ENCODE data around the gene FLNB.

The FLNB gene

DNA sequence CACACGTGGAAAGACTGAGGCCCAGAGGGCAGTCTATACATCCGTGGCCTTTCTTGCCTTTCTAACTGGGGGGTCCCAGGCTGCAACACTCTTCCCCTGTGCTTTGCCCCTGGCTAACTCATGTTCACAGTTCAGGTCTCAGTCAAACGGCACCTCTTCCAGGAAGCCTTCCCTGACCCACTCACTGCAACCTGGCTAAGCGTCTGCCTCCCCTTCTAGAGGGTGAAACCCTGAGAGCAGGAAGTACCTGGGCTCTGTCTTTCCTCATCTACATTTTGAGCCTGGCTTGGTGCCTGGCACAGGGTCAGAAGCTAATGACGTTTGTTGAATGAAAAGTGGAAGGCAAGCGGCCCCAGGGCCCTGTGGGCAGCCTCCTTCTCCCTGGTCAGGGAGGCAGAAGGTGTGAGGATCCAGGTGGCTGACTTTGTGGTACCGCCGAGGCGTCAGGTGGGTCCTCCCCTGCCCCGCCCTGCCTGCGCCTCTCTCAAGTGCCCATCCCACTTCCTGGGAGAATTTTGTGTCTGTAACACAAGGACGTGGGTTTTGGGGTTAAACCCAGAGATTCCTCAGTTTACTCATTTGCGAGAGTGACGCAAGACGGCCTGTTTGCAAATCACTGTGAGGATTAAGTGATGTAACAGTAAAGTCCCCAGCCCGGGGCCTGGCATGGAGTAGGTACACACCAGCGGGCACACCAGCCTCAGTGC is 170.5 kb downstream of the FLNB start:
- peak overlapping the region; percentile 74 to 79 for H3K4me3 Mint-ChIP-seq
- no peak for DNase-seq

DNA sequence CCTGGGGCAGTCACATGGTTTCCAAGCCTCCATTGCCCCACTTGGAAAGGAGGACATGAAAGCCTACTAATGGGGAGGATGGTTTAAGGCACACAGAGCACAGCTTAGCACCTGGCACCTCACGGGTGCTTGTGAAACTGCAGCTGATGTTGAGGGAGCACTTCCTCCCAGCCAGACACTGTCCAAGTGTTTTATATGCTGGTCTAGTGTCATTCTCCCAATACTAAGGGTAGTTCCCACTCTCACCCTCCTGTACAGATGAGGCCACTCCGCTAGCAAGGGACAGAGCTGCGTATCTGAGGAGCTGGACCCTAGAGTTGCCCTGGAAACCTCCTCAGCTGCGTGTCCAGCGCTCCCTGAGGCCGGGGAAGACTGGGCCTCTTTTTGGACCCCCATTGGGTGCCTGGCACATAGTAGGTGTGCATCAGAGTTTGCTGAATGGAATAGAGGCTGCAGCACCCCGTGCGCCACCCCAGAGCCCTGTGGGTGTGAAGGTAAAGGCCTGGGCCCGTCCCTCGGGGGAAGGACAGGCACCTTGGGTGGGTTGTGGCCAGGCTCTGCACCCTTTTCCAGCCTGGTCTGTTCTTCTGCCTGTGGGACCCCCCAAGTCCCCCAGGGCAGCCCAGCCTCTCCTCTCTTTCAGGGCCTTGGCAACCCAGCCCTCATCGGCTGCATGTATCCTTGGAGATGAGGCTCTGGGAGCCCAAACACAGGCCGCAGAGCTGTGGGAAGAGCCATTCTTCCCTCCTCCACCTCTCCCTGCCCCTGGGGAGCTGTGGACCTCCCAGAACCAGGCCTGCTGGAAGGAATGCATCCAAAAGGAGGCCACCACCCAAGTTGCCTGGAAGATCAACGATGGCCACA is 171.2 kb downstream of the FLNB start:
- Mint-ChIP-seq H3K9me3 (no peaks in the 10 kb centered on the region), H3K36me3 (no peaks in the 10 kb centered on the region), H3K4me1 (peaks cover 11 to 43% of the 10 kb centered on the region in 2 donors), H3K4me3 (no peak overlapping the region), H3K27ac (no peak overlapping the region), H3K27me3 (no peaks in the 10 kb centered on the region)
- no peak for DNase-seq
- peak; percentile 7 to 8 for ATAC-seq (replicated peaks)

More for the DNA sequence above, 170.5 kb downstream of the FLNB start:
- H3K27me3 Mint-ChIP-seq = no peaks in the 10 kb centered on the region
- no peak for ATAC-seq (replicated peaks)
- no peaks in the 10 kb centered on the region for H3K36me3 Mint-ChIP-seq
- H3K9me3 Mint-ChIP-seq = no peaks in the 10 kb centered on the region
- H3K27ac Mint-ChIP-seq = peak overlapping the region; percentile 71
- H3K4me1 Mint-ChIP-seq = peaks cover 11 to 43% of the 10 kb centered on the region in 2 donors

DNA sequence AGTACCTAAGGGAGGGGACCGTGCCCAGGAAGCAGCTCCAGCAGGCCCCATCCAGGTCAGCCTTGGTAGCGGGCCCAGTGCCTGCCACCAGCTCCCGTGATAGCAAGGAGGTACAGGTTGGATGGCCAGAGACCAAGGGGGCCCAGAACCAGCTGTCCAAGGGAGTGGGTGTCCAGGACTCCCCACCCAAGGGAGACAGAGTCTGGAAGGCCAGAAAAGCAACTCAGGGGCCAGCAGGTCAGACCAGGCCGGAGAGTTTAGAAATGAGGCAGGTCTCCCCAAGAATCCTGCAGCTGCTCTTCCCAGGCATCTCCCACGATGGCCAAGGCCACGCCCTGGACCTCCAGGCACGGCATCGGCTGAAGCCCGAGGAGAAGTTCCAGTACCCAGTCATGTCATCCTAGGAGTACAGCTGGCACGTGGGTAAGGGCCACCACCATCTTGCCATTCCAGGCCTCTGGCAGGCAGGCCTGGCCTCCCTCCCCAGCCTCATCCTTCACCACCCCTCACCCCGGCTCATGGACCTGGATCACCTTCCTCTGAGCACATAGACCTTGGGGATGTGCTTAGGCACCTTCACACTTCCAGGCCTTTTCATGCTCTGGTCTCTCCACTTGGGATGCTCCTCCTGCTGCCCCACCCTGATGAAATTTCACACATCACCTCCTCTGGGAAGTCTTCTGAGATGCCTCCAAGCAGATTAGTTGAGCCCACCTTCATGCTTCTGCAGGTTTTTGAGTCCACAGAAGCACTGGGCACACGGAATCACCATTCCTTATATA is 172.1 kb downstream of the FLNB start:
- Mint-ChIP-seq H3K4me1 (peaks cover 11 to 38% of the 10 kb centered on the region in 2 donors), H3K36me3 (no peaks in the 10 kb centered on the region), H3K4me3 (no peak overlapping the region), H3K27ac (no peak overlapping the region), H3K27me3 (no peaks in the 10 kb centered on the region), H3K9me3 (no peaks in the 10 kb centered on the region)
- no peak for DNase-seq
- ATAC-seq (replicated peaks) = no peak

DNA sequence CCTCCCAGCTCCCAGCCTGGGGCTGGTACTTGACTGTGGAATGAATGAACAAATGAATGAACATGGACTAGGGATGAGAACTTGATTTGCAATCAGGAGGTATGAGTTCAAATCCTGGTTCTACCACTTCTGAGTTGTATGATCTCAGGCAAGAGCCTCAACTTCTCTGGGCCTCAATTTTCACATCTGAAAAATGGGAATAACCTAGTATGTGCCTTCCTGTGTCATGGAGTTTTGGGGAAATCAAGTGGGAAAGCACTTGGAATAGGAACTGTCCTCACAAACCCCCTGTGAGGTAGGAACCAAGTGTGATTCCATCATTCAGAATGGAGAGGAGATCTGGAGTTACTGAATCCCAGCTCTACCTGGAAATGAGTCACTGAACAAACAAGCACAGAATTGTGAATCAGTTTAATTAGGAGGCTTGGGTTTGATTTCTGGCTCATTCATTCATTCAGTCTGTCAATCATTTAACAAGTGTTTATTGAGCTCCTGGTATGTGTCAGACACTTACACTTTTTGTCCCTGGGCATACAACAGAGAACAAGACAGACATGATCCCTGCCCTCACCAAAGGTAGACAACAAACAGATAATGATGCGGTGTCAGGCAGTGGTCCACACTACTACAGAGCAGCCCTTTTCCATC is 172.8 kb downstream of the FLNB start:
- Mint-ChIP-seq H3K9me3 (no peaks in the 10 kb centered on the region), H3K36me3 (no peaks in the 10 kb centered on the region), H3K4me3 (no peak overlapping the region), H3K4me1 (peaks cover 7 to 33% of the 10 kb centered on the region in 2 donors), H3K27ac (no peak overlapping the region), H3K27me3 (no peaks in the 10 kb centered on the region)
- no peak for DNase-seq
- no peak for ATAC-seq (replicated peaks)

DNA sequence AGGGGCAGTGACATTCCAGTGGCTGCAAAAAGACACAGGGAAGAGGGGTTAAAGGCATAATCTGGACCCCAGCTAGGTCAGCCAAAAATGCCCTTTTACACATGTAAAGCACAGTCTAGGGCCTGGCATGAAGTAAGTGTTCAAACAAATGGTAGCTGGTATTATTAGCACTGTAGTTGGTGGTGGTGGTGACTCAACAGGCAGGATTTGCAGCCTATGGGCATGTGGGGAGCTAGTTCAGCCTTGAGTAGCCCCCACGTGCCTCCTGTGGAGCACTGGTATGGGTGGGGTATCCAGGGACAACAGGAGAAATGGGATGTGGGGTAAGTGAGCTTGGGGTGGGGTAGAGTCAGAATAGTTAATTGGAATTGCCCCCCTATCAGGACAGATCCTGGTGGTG is 175.0 kb downstream of the FLNB start:
- H3K27ac Mint-ChIP-seq = no peak overlapping the region
- ATAC-seq (replicated peaks) (no peak), DNase-seq (no peak)
- no peaks in the 10 kb centered on the region for H3K9me3 Mint-ChIP-seq
- no peaks in the 10 kb centered on the region for H3K36me3 Mint-ChIP-seq
- no peaks in the 10 kb centered on the region for H3K27me3 Mint-ChIP-seq
- no peak overlapping the region for H3K4me3 Mint-ChIP-seq
- peaks cover 11 to 25% of the 10 kb centered on the region in 2 donors for H3K4me1 Mint-ChIP-seq

DNA sequence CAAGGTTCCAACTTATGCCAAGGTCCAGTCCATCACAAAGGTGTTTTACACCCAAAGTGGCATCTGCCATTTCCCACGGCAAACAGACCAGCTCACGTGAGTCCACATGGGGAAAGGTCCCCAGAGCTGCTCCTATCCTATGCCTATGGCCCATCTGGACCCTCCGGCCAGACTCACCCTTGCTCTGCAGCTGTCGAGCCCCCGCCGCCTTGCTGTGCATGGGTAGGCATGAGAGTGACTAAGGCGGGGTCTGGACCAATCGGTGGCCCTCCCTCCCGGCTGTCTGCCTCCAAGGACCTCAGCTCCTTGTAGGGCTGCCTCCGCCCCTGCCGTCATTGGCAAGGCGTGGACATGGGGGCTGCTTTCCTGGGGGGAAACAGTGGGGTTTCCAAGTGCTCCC is 175.7 kb downstream of the FLNB start:
- ATAC-seq (replicated peaks) = no peak
- no peak for DNase-seq
- no peak overlapping the region for H3K4me3 Mint-ChIP-seq
- no peak overlapping the region for H3K27ac Mint-ChIP-seq
- H3K27me3 Mint-ChIP-seq = no peaks in the 10 kb centered on the region
- peaks cover 11 to 18% of the 10 kb centered on the region in 2 donors for H3K4me1 Mint-ChIP-seq
- H3K9me3 Mint-ChIP-seq = no peaks in the 10 kb centered on the region
- no peaks in the 10 kb centered on the region for H3K36me3 Mint-ChIP-seq

DNA sequence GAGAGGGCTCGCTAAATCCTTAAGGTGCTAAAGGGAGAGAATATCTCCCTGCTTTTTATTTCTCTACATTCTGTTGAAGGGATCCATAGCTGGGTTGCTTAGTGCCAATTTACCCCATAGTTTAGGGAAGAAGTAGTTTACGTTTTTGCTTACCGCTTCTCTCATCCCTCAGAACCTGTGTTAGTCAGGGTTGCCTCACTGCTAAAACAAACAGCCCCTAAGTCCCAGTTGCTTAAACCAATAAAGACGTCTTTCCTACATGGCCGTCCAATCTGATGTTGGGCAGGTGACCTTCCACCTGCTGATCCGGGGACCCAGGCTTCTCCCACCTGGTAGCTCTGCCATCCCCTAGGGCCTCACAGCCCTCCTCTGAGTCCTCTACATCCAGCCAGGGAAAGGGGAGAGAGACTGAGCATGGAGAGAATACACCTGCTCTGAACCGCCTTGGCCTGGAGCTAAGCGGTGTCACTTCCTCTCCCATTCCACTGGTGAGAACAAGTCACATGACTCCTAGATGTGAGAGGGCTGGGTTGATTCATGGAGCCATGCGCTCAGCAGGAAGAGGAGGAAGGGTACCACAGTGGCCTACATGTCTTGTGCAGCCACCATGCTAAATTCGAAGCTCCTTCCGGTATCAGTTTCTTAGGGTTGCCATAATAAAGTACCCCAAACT is 176.2 kb downstream of the FLNB start:
- Mint-ChIP-seq H3K4me1 (peaks cover 14 to 16% of the 10 kb centered on the region in 2 donors), H3K27ac (no peak overlapping the region), H3K36me3 (no peaks in the 10 kb centered on the region), H3K27me3 (no peaks in the 10 kb centered on the region), H3K4me3 (no peak overlapping the region), H3K9me3 (no peaks in the 10 kb centered on the region)
- DNase-seq (no peak), ATAC-seq (replicated peaks) (no peak)

DNA sequence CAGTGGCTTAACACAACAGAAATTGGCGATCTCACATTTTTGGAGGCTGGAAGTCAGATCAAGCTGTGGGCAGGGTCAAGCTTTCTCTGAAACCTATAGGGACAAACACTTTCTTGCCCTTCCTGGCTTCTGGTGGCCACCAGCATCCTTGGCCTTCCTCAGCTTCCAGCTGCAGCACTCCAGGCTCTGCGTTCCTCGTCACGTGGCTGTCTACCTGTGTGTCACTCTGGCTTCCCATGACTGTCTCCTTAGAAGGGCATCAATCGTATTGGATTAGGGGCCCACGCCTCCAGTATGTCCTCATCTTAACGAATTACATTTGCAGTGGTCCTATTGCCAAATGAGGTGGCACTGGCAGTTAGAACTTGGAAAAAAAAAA is 176.7 kb downstream of the FLNB start:
- ATAC-seq (replicated peaks) (no peak), DNase-seq (no peak)
- Mint-ChIP-seq H3K27me3 (no peaks in the 10 kb centered on the region), H3K4me1 (peaks cover 14 to 16% of the 10 kb centered on the region in 2 donors), H3K4me3 (no peak overlapping the region), H3K36me3 (no peaks in the 10 kb centered on the region), H3K9me3 (no peaks in the 10 kb centered on the region), H3K27ac (no peak overlapping the region)

DNA sequence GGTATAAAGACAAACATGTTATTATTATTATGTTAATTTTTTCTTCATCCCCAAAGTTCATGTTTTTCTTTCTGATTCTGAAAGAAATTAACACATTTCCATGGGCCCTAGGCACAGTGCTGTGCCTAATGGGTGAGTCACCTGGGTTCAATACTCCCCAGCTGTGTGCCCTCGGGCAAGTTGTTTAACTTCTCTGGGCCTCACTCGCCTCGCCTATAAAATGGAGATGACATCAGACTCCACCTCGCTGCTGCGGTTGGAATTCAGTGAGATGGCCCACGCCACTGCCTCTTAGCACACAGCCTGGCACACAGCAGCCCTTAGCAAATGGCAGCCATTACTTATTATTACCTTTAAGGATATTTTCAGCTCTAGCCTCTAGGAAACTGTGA is 179.9 kb downstream of the FLNB start:
- ATAC-seq (replicated peaks) = peak; percentile 28 to 38
- H3K27ac Mint-ChIP-seq = no peak overlapping the region
- peaks cover 5 to 11% of the 10 kb centered on the region in 2 donors for H3K4me1 Mint-ChIP-seq
- no peaks in the 10 kb centered on the region for H3K27me3 Mint-ChIP-seq
- no peak for DNase-seq
- no peak overlapping the region for H3K4me3 Mint-ChIP-seq
- peaks cover 0 to 6% of the 10 kb centered on the region in 2 donors for H3K36me3 Mint-ChIP-seq
- H3K9me3 Mint-ChIP-seq = peaks cover 0 to 3% of the 10 kb centered on the region in 2 donors

DNA sequence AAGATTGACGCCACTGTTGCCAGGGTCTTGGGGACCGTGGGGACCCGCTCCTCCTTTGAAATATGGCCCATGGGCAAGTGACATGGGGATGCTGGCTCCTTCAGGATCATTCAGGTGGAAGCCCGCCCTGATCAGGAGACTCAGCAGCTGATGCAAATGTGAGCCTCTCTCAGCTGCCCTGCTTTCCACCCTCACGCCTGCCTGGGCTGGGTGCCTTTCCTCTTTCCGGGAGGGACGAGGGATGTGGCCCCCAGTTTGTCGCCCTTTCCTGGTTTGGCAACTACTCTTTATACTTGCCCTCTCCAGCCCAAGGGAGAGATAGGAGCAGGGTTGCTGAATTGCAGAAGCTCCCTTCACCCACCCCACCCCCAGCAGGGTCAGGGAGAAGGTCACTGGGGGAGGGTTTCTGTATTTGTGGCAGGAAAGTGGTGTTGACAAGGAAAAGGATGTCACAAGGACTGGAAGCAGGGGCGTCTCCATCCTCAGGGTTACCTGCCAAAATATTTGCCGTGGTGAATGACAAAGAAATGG is 180.8 kb downstream of the FLNB start:
- Mint-ChIP-seq H3K9me3 (peaks cover 2 to 3% of the 10 kb centered on the region in 2 donors), H3K27me3 (no peaks in the 10 kb centered on the region), H3K4me3 (no peak overlapping the region), H3K36me3 (peaks cover 4 to 13% of the 10 kb centered on the region in 2 donors), H3K4me1 (peaks cover 5 to 12% of the 10 kb centered on the region in 2 donors), H3K27ac (no peak overlapping the region)
- ATAC-seq (replicated peaks) (no peak), DNase-seq (no peak)

DNA sequence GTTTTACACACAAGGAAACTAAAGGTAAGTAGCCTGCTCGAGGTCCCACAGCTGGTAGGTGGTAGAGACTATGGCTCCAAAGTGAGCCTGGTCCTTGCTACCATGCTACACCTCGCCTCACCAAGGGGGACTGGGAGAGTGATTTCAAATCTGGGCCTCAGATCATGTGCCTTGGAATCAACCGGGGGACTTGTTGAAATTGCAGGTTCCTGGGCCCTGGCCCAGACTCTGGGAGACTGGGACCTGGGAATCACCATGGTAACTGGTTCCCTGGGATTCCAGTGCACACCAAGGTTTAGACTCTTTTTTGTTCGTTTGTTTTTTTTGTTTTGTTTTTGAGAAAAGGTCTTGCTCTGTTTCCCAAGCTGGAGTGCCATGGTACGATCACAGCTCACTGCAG is 181.5 kb downstream of the FLNB start:
- Mint-ChIP-seq H3K4me3 (no peak overlapping the region), H3K27me3 (no peaks in the 10 kb centered on the region), H3K27ac (no peak overlapping the region), H3K9me3 (peaks cover 2 to 3% of the 10 kb centered on the region in 2 donors), H3K36me3 (peaks cover 4 to 13% of the 10 kb centered on the region in 2 donors), H3K4me1 (peaks cover 5 to 12% of the 10 kb centered on the region in 2 donors)
- DNase-seq = no peak
- no peak for ATAC-seq (replicated peaks)

DNA sequence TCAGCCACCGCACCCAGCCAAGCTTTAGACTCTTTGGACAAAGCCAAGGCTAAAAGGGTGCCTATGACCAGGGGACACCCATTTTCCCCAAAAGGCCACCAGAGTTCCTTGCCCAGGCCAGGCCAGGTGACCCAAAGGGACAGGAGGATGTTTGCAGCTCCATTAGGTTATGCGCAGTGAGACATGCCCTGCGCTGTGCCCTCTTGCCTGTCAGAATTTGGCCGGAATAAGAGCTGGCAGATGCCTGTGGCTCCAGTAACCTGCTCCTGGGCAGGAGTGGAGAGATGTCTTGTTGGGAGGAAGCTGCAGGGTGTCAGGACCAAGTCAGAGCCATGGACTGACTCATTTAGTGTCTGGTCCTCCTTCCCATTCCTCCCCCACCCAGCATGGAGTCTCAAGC is 182.1 kb downstream of the FLNB start:
- Mint-ChIP-seq H3K27me3 (no peaks in the 10 kb centered on the region), H3K27ac (no peak overlapping the region), H3K36me3 (peaks cover 4 to 16% of the 10 kb centered on the region in 2 donors), H3K4me1 (peaks cover 5 to 12% of the 10 kb centered on the region in 2 donors), H3K9me3 (peaks cover 3% of the 10 kb centered on the region in 2 donors), H3K4me3 (no peak overlapping the region)
- DNase-seq (no peak), ATAC-seq (replicated peaks) (no peak)

DNA sequence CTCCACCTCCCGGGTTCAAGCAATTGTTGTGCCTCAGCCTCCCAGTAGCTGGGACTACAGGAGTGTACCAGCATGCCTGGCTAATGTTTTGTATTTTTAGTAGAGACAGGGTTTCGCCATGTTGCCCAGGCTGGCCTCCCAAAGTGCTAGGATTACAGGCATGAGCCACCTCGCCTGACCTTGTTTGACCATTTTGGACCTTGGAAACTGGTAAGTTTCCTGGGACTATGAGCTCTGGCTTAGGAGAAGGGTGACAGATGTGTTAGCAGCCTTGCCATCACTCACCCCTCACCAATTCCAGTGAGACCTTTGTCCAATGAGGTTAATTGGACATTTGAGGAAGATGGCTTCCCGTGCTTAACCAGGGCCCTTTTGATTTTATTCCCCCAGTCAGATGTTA is 182.7 kb downstream of the FLNB start:
- Mint-ChIP-seq H3K27me3 (no peaks in the 10 kb centered on the region), H3K27ac (no peak overlapping the region), H3K9me3 (peaks cover 3% of the 10 kb centered on the region in 2 donors), H3K36me3 (peaks cover 4 to 16% of the 10 kb centered on the region in 2 donors), H3K4me3 (no peak overlapping the region), H3K4me1 (peaks cover 5 to 12% of the 10 kb centered on the region in 2 donors)
- ATAC-seq (replicated peaks) (no peak), DNase-seq (no peak)
